AG04450 (cell line): ENCODE measurements around the gene STOM. TPM values are rescaled to one million over a fixed set of nuclear protein-coding genes. Genes with fewer than 3 reads are reported as not detected.

Experiments
- CTCF ChIA-PET: fragments of 300-600, 350-600 bp; formaldehyde crosslinking; extraction: SDS; loops from one replicate; lab custom pipeline; 2022; ENCODE audit warnings: antibody characterized with exemption, inconsistent platforms; lab: Charles Lee
- POLR2A ChIA-PET: fragments of 350-600 bp; formaldehyde crosslinking; extraction: SDS; loops from one replicate; lab custom pipeline; 2021; ENCODE audit warnings: antibody characterized with exemption, inconsistent platforms; lab: Yijun Ruan, JAX
- DNase-seq: peaks from one replicate; pipeline ENCODE4 v3.0.0-alpha.2; 2011; ENCODE audit warnings: low read depth, low spot score
- H3K27ac ChIP-seq: one replicate; pipeline ENCODE4 v1.5.1; 2012; ENCODE audit warnings: low read depth, low read length, control low read depth
- H3K27me3 ChIP-seq: one replicate; pipeline ENCODE4 v1.6.0; 2012; ENCODE audit warnings: low read length; ENCODE audit not compliant: control insufficient read depth, insufficient read depth
- H3K4me3 ChIP-seq: 2 replicates; pipeline ENCODE4 v1.5.1; 2011; ENCODE audit warnings: mild to moderate bottlenecking, low read depth, low read length, control low read depth
- H3K9me3 ChIP-seq: 2 replicates; pipeline ENCODE4 v1.5.1; 2012; ENCODE audit warnings: low read length; ENCODE audit not compliant: control insufficient read depth, insufficient read depth
- CTCF ChIP-seq: IDR thresholded peaks from 2 replicates; pipeline ENCODE4 v1.5.1; 2011; ENCODE audit warnings: low read depth, low read length, control low read depth, inconsistent platforms
- polyA plus RNA-seq: library from polyadenylated mRNA; depleted of rRNA; stranded (reverse); fragments of >200 nt; gene quantifications from 2 replicates; pipeline ENCODE4 v1.2.3, GENCODE V29; 2011

Gene STOM
- polyA plus RNA-seq, 1 experiment, result 510 TPM

- Histone ChIP-seq H3K9me3 (no peaks in the 10 kb centered on the region), H3K27me3 (no peaks in the 10 kb centered on the region), H3K4me3 (no peak overlapping the region), H3K27ac (no peak overlapping the region)
- no peak for TF ChIP-seq CTCF
- CTCF ChIA-PET, result interaction anchor here (1.5 kb wide), 1 partner anchor 78 kb away, joined by 4 read pairs; no protein-coding TSS in a partner anchor
- POLR2A ChIA-PET, result interaction anchor here (2.1 kb wide), 1 partner anchor 10 kb away, joined by 5 read pairs; no protein-coding TSS in a partner anchor
- DNase-seq, result no peak
Observed at GRCh38 chr9:121297389-121297788, 72.7 kb downstream of the STOM start.

GRCh38 chr9:121296213-121297127 lies 73.6 kb downstream of the STOM start:
- Histone ChIP-seq H3K27ac (no peak overlapping the region), H3K4me3 (no peak overlapping the region), H3K9me3 (no peaks in the 10 kb centered on the region), H3K27me3 (no peaks in the 10 kb centered on the region)
- TF ChIP-seq CTCF, result no peak
- ChIA-PET CTCF (no interaction called here), POLR2A (interaction anchor here (0.6 to 2.1 kb wide), 2 partner anchors 10 to 70 kb away, joined by 3 to 5 read pairs; no protein-coding TSS in a partner anchor)
- no peak for DNase-seq

GRCh38 chr9:121295662-121296191 lies 74.3 kb downstream of the STOM start:
- POLR2A ChIA-PET, result no interaction called here
- CTCF ChIA-PET, result no interaction called here
- DNase-seq, result no peak
- no peak for TF ChIP-seq CTCF
- Histone ChIP-seq H3K9me3 (no peaks in the 10 kb centered on the region), H3K27me3 (no peaks in the 10 kb centered on the region), H3K27ac (no peak overlapping the region), H3K4me3 (no peak overlapping the region)

GRCh38 chr9:121294866-121295661 lies 75.0 kb downstream of the STOM start:
- Histone ChIP-seq H3K4me3 (no peak overlapping the region), H3K9me3 (no peaks in the 10 kb centered on the region), H3K27me3 (no peaks in the 10 kb centered on the region), H3K27ac (no peak overlapping the region)
- DNase-seq, result no peak
- ChIA-PET POLR2A (no interaction called here), CTCF (no interaction called here)
- no peak for TF ChIP-seq CTCF
